Measurements from ENCODE around the gene PLCL2.
"Not testable (repeated sequence)": the region's sequence is repeated elsewhere in the genome, so short reads cannot be mapped to it uniquely, and the experiment has no call there.

Gene PLCL2

DNA sequence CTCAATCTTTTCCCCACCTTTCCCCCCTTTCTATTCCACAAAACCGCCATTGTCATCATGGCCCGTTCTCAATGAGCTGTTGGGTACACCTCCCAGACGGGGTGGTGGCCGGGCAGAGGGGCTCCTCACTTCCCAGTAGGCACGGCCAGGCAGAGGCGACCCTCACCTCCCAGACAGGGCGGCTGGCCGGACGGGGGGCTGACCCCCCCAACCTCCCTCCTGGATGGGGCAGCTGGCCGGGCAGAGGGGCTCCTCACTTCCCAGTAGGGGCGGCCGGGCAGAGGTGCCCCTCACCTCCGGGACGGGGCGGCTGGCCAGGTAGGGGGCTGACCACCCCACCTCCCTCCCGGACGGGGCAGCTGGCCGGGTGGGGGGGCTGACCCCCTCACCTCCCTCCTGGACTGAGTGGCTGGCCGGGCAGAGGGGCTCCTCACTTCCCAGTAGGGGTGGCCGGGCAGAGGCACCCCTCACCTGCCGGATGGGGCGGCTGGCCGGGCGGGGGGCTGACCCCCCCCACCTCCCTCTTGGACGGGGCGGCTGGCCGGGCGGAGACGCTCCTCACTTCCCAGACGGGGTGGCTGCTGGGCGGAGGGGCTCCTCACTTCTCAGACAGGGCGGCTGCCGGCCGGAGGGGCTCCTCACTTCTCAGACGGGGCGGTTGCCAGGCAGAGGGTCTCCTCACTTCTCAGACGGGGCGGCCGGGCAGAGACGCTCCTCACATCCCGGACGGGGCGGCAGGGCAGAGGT, 95.2 kb downstream of the PLCL2 start:
- not testable (repeated sequence) for H3K36me3 ChIP-seq (ENCODE audit: control insufficient read depth, insufficient read depth, low read length); H3K4me1 ChIP-seq (ENCODE audit: control insufficient read depth, insufficient read depth, low read length); H3K9ac ChIP-seq (ENCODE audit: low read length); H3K9me3 ChIP-seq (ENCODE audit: control insufficient read depth, insufficient read depth, low read depth, low read length); H3K27ac ChIP-seq (ENCODE audit: low read depth, low read length); H3K27me3 ChIP-seq (ENCODE audit: control insufficient read depth, insufficient read depth, low read length); H3K4me3 ChIP-seq (ENCODE audit: low read depth, low read length)

DNA sequence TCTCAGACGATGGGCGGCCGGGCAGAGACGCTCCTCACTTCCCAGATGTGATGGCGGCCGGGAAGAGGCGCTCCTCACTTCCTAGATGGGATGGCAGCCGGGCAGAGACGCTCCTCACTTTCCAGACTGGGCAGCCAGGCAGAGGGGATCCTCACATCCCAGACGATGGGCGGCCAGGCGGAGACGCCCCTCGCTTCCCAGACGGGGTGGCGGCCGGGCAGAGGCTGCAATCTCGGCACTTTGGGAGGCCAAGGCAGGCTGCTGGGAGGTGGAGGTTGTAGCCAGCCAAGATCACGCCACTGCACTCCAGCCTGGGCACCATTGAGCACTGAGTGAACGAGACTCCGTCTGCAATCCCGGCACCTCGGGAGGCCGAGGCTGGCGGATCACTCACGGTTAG, 95.8 kb downstream of the PLCL2 start:
- not testable (repeated sequence) for H3K4me3 ChIP-seq (ENCODE audit: low read depth, low read length); H3K36me3 ChIP-seq (ENCODE audit: control insufficient read depth, insufficient read depth, low read length); H3K9me3 ChIP-seq (ENCODE audit: control insufficient read depth, insufficient read depth, low read depth, low read length); H3K27ac ChIP-seq (ENCODE audit: low read depth, low read length); H3K9ac ChIP-seq (ENCODE audit: low read length); H3K4me1 ChIP-seq (ENCODE audit: control insufficient read depth, insufficient read depth, low read length); H3K27me3 ChIP-seq (ENCODE audit: control insufficient read depth, insufficient read depth, low read length)

DNA sequence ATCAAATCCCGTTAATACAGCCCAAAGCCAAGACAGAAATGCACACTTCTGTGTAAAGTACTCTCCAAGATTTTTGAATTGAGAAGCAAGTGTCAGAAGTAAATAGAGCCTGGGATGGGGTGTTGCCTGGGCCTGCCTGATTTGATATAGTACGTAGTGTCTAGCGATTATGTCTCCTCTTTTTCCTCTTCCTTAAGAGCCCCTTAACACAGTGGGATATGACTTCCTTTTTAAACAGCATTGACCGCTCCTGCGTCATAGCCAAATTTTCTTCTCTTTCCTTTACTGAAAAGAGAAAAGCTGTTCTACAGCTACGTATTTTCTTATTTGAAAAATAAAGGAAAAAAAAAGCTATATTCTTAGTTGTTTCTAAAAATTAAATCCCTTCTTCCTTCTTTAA, 97.7 kb downstream of the PLCL2 start:
- H3K9ac ChIP-seq (ENCODE audit: low read length), result no peak overlapping the region
- H3K9me3 ChIP-seq (ENCODE audit: control insufficient read depth, insufficient read depth, low read depth, low read length), result no peaks in the 10 kb centered on the region
- no peaks in the 10 kb centered on the region for H3K36me3 ChIP-seq (ENCODE audit: control insufficient read depth, insufficient read depth, low read length)
- no peaks in the 10 kb centered on the region for H3K4me1 ChIP-seq (ENCODE audit: control insufficient read depth, insufficient read depth, low read length)
- H3K27me3 ChIP-seq (ENCODE audit: control insufficient read depth, insufficient read depth, low read length), result no peaks in the 10 kb centered on the region
- no peak overlapping the region for H3K4me3 ChIP-seq (ENCODE audit: low read depth, low read length)
- H3K27ac ChIP-seq (ENCODE audit: low read depth, low read length), result no peak overlapping the region

DNA sequence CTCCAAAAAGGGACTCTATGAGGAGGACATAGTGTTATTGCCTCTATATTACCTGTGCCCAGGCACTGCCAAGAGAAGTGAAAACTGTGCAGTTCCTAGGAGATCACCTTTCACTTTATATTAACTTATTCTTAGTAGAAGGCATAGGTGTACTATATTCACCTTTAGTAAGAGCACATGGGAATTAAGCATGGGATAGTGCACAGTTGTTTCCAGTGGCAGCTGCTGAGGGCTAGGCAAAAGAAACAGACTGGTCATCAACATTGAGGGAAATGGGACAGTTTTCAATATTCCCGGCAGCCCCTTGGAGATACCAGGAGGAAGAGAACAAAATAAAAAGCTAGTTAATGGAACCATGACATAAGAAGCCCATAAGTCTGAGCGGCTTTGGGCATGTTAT, 100.9 kb downstream of the PLCL2 start:
- Histone ChIP-seq H3K9me3 (ENCODE audit: control insufficient read depth, insufficient read depth, low read depth, low read length) (no peaks in the 10 kb centered on the region), H3K4me3 (ENCODE audit: low read depth, low read length) (no peak overlapping the region), H3K27me3 (ENCODE audit: control insufficient read depth, insufficient read depth, low read length) (peaks cover 4% of the 10 kb centered on the region; the same call in 1 of the 2 replicates), H3K27ac (ENCODE audit: low read depth, low read length) (no peak overlapping the region), H3K4me1 (ENCODE audit: control insufficient read depth, insufficient read depth, low read length) (no peaks in the 10 kb centered on the region), H3K9ac (ENCODE audit: low read length) (no peak overlapping the region), H3K36me3 (ENCODE audit: control insufficient read depth, insufficient read depth, low read length) (no peaks in the 10 kb centered on the region)

DNA sequence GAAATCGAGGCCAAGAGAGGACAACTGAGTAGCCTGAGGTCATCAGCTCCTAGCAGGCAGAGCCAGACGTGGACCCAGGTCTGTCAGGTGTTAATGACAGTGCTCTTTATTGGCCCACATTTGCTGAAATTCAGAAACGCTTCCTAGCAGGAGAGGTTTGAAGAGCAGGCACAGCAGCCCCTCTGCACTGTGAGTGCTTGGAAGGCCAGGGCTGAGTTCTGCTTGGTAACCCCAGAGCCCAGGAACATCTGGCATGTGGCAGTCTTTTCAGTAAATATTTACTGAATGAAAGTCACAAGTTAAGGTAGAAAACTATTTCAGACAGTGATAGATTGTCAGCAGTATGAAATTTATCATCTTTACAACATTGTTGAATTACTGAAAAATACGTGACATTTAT, 102.4 kb downstream of the PLCL2 start:
- H3K36me3 ChIP-seq (ENCODE audit: control insufficient read depth, insufficient read depth, low read length), result no peaks in the 10 kb centered on the region
- peaks cover 4% of the 10 kb centered on the region; the same call in 1 of the 2 replicates for H3K27me3 ChIP-seq (ENCODE audit: control insufficient read depth, insufficient read depth, low read length)
- no peak overlapping the region for H3K9ac ChIP-seq (ENCODE audit: low read length)
- H3K9me3 ChIP-seq (ENCODE audit: control insufficient read depth, insufficient read depth, low read depth, low read length), result no peaks in the 10 kb centered on the region
- no peaks in the 10 kb centered on the region for H3K4me1 ChIP-seq (ENCODE audit: control insufficient read depth, insufficient read depth, low read length)
- no peak overlapping the region for H3K27ac ChIP-seq (ENCODE audit: low read depth, low read length)
- no peak overlapping the region for H3K4me3 ChIP-seq (ENCODE audit: low read depth, low read length)

DNA sequence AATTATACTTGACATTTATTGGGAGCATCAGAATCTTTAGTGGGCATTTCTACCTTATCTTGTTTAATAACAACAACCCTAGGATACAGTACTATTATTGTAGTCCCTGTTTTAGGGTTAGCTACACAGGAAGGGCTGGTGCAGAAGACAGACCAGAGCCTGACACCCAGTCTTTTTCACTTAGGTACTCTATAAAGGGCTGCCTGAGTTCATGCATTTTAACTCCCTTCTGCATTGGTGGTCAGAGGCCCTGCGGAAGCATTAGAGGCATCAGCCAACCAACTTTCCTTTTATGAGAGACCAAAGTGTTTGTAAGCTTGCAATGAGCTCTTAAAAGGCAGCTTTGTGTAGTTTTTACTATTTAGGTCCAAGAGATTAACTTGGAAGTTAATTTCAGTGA, 105.4 kb downstream of the PLCL2 start:
- Histone ChIP-seq H3K9me3 (ENCODE audit: control insufficient read depth, insufficient read depth, low read depth, low read length) (no peaks in the 10 kb centered on the region), H3K4me3 (ENCODE audit: low read depth, low read length) (no peak overlapping the region), H3K36me3 (ENCODE audit: control insufficient read depth, insufficient read depth, low read length) (no peaks in the 10 kb centered on the region), H3K27me3 (ENCODE audit: control insufficient read depth, insufficient read depth, low read length) (peaks cover 21% of the 10 kb centered on the region), H3K4me1 (ENCODE audit: control insufficient read depth, insufficient read depth, low read length) (no peaks in the 10 kb centered on the region; the same call in 1 of the 2 replicates), H3K27ac (ENCODE audit: low read depth, low read length) (no peak overlapping the region), H3K9ac (ENCODE audit: low read length) (no peak overlapping the region)

DNA sequence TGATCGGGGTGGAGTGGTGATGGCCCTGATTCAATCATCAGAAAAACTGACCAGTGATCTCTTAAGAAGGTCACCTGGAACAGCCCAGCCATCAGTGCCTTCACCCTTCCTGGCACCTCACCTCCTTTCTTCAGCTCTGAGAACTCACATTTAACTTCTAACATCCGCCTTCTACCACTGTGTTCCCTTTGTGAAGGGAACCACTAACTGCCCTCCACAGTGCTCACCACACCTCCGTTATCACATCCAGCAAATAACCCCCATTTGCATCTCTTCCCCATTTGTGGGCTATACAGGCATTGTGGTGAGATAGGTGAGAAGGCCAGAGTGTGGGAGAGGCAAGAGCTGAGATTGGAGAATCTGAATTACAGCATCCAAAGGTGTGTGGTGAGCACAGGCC, 107.4 kb downstream of the PLCL2 start:
- Histone ChIP-seq H3K36me3 (ENCODE audit: control insufficient read depth, insufficient read depth, low read length) (no peaks in the 10 kb centered on the region), H3K4me1 (ENCODE audit: control insufficient read depth, insufficient read depth, low read length) (no peaks in the 10 kb centered on the region; the same call in 1 of the 2 replicates), H3K4me3 (ENCODE audit: low read depth, low read length) (no peak overlapping the region), H3K27ac (ENCODE audit: low read depth, low read length) (no peak overlapping the region), H3K9me3 (ENCODE audit: control insufficient read depth, insufficient read depth, low read depth, low read length) (no peaks in the 10 kb centered on the region), H3K9ac (ENCODE audit: low read length) (no peak overlapping the region), H3K27me3 (ENCODE audit: control insufficient read depth, insufficient read depth, low read length) (peaks cover 41% of the 10 kb centered on the region)

DNA sequence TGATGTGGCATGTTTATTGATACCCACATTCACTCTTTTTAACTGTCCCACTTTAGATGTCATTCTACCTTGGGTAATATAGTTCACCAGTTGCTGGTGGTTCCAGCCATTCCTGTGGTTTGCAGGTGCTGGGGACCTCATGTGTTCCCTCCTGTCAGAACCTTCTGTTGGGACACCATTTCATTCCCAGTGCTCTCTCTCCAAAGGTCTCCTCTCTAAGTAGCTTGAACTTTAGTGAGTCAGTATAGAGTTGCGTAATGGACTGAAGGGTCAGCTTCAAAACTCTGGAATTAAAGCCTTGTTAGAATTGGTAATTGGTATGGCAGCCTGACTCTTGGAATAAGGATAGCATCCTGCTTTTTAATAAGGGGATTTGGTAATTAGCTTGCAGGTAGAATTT, 108.5 kb downstream of the PLCL2 start:
- Histone ChIP-seq H3K4me1 (ENCODE audit: control insufficient read depth, insufficient read depth, low read length) (no peaks in the 10 kb centered on the region; the same call in 1 of the 2 replicates), H3K9me3 (ENCODE audit: control insufficient read depth, insufficient read depth, low read depth, low read length) (no peaks in the 10 kb centered on the region), H3K36me3 (ENCODE audit: control insufficient read depth, insufficient read depth, low read length) (no peaks in the 10 kb centered on the region), H3K27me3 (ENCODE audit: control insufficient read depth, insufficient read depth, low read length) (peaks cover 51% of the 10 kb centered on the region), H3K9ac (ENCODE audit: low read length) (no peak overlapping the region), H3K4me3 (ENCODE audit: low read depth, low read length) (no peak overlapping the region), H3K27ac (ENCODE audit: low read depth, low read length) (no peak overlapping the region)

DNA sequence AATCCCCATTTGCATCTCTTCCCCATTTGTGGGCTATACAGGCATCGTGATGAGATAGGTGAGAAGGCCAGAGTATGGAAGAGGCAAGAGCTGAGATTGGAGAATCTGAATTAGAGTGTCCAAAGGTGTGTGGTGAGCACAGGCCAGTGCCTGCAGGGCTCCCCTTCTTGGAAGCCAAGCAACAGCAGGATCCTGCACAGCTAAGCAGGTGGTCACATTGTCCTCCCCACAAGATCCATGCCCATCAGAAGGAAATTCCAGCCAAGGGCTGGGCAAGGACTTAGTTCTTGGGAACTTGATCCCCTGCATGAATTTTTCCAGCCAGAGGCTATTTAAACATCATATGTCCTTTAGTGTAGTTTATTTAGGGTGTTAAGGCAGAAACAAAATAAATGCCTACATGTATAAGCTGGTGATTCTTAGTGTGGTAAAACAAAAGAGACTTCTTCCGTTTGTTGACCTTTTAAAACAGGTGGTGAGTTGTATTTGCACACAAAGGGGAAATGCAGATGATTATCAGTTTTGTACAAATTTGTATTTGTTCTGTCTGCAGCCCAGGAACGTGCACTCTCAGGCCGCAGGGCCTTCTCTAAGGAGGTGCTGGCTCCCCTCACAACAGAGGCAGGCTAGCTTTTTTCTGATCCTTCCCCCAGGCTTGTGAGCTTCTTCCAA, 110.2 kb downstream of the PLCL2 start:
- H3K4me3 ChIP-seq (ENCODE audit: low read depth, low read length), result no peak overlapping the region

DNA sequence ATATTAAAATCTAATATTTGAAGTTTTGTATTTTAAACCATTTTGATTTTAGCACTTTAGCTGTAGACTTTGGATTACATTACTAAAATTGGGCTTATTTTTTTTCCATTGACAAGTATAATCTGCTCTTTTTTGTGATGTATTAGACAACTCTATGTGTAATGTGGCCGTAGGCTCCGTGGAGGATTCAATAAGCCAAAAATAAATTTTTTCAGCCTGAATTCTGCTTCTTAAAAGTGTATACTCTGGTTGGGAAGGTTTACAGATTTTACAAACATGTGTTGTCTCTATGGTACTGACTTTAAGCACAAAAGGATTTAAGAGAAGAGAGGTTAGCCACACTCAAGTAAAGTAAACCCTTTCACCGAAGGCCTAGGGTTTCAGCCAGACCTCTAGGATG, 110.8 kb downstream of the PLCL2 start:
- H3K4me3 ChIP-seq (ENCODE audit: low read depth, low read length), result no peak overlapping the region
- H3K36me3 ChIP-seq (ENCODE audit: control insufficient read depth, insufficient read depth, low read length), result no peaks in the 10 kb centered on the region
- no peaks in the 10 kb centered on the region for H3K9me3 ChIP-seq (ENCODE audit: control insufficient read depth, insufficient read depth, low read depth, low read length)
- no peaks in the 10 kb centered on the region; the same call in 1 of the 2 replicates for H3K4me1 ChIP-seq (ENCODE audit: control insufficient read depth, insufficient read depth, low read length)
- H3K27me3 ChIP-seq (ENCODE audit: control insufficient read depth, insufficient read depth, low read length), result peaks cover 70% of the 10 kb centered on the region
- H3K27ac ChIP-seq (ENCODE audit: low read depth, low read length), result no peak overlapping the region
- H3K9ac ChIP-seq (ENCODE audit: low read length), result no peak overlapping the region

More for the DNA sequence above, 110.2 kb downstream of the PLCL2 start:
- Histone ChIP-seq H3K36me3 (ENCODE audit: control insufficient read depth, insufficient read depth, low read length) (no peaks in the 10 kb centered on the region), H3K27ac (ENCODE audit: low read depth, low read length) (no peak overlapping the region), H3K4me1 (ENCODE audit: control insufficient read depth, insufficient read depth, low read length) (no peaks in the 10 kb centered on the region; the same call in 1 of the 2 replicates), H3K27me3 (ENCODE audit: control insufficient read depth, insufficient read depth, low read length) (peaks cover 68% of the 10 kb centered on the region), H3K9me3 (ENCODE audit: control insufficient read depth, insufficient read depth, low read depth, low read length) (no peaks in the 10 kb centered on the region), H3K9ac (ENCODE audit: low read length) (no peak overlapping the region)

DNA sequence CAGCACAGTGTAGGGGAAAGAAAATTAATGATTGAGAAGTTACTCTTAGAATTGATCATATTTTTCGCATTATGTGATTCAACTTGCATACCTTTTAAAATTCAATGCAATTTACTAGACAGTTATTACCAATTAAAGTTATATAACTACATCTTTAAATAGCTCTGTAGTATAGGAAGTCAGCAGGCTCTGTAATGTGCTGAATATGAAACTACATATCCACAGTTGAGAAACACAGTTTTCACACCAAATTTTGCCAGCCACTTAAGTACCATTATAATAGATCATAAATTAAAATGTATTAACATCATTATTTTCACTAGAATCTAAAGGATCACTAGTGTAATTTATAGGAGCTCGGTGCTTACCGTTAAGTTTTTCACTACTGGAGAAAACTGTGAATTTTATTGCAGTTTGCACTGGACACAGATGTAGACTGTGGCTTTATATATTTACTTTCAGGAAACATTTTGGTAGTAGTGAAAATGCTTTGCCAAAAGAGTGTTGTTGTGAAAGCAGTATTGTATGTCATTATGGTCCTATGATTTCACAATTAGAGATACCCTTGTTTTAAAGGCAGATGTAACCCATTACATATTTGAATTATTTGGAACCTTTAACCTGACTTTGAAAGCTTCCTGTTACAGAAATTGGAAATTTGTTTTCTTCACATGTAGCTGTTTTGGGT, 113.6 kb downstream of the PLCL2 start:
- Histone ChIP-seq H3K4me3 (ENCODE audit: low read depth, low read length) (no peak overlapping the region), H3K36me3 (ENCODE audit: control insufficient read depth, insufficient read depth, low read length) (no peaks in the 10 kb centered on the region), H3K27ac (ENCODE audit: low read depth, low read length) (no peak overlapping the region), H3K9me3 (ENCODE audit: control insufficient read depth, insufficient read depth, low read depth, low read length) (peaks cover 6% of the 10 kb centered on the region), H3K9ac (ENCODE audit: low read length) (no peak overlapping the region), H3K27me3 (ENCODE audit: control insufficient read depth, insufficient read depth, low read length) (peaks cover 86% of the 10 kb centered on the region), H3K4me1 (ENCODE audit: control insufficient read depth, insufficient read depth, low read length) (no peaks in the 10 kb centered on the region; the same call in 1 of the 2 replicates)

All from HUES6 (cell line).